ENCODE results near the gene SEPHS1.
"Not testable (repeated sequence)": the region's sequence is repeated elsewhere in the genome, so short reads cannot be mapped to it uniquely, and the experiment has no call there.

Gene SEPHS1

DNA sequence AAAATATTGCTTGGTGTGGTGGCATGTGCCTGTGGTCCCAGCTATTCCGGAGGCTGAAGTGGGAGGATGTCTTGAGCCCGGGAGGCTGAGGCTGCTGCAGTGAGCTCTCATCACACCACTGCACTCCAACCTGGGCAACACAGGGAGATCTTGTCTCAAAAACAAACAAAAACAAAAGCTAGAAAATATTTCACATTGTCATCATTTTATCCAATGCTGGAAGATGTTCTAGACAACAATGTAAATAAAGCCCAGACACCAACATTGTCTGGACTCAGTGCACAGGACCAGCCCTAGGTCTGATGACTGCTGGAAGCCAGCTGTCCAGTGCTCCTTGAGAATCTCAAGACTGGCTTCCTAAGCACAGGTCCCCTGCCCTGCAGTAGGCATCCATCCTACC, 13.5 kb downstream of the SEPHS1 start:
- no peak for DNase-seq (ENCODE audit: extremely low spot score)
- CTCF ChIA-PET = no interaction called here
- POLR2A ChIA-PET = no interaction called here
- TF ChIP-seq SP1 (IDR thresholded peaks at IDR 0.05) = no peak
- no peak for TF ChIP-seq HDGF (IDR thresholded peaks at IDR 0.05; ENCODE audit: borderline replicate concordance)
- no peak for TF ChIP-seq LEF1 (IDR thresholded peaks at IDR 0.05; ENCODE audit: borderline replicate concordance)
- TF ChIP-seq FOXM1 (IDR thresholded peaks at IDR 0.05; ENCODE audit: borderline replicate concordance) = no peak
- no peak for TF ChIP-seq ELF4 (IDR thresholded peaks at IDR 0.05)
- no peak for TF ChIP-seq FOXK2 (IDR thresholded peaks at IDR 0.05)
- no peak for TF ChIP-seq TARDBP (IDR thresholded peaks at IDR 0.05)
- TF ChIP-seq ZNF384 (IDR thresholded peaks at IDR 0.05) = no peak
- TF ChIP-seq ARNT (IDR thresholded peaks at IDR 0.05) = no peak
- no peak for TF ChIP-seq CTBP1 (IDR thresholded peaks at IDR 0.05; ENCODE audit: borderline replicate concordance)
- no peak for TF ChIP-seq L3MBTL2 (conservative IDR thresholded peaks at IDR 0.05)
- no peak for TF ChIP-seq SUZ12 (IDR thresholded peaks at IDR 0.05)
- no peak for TF ChIP-seq FOXA1 (IDR thresholded peaks at IDR 0.05)
- no peak for TF ChIP-seq BHLHE40 (IDR thresholded peaks at IDR 0.05; ENCODE audit: borderline replicate concordance)
- TF ChIP-seq, protein P1, sequence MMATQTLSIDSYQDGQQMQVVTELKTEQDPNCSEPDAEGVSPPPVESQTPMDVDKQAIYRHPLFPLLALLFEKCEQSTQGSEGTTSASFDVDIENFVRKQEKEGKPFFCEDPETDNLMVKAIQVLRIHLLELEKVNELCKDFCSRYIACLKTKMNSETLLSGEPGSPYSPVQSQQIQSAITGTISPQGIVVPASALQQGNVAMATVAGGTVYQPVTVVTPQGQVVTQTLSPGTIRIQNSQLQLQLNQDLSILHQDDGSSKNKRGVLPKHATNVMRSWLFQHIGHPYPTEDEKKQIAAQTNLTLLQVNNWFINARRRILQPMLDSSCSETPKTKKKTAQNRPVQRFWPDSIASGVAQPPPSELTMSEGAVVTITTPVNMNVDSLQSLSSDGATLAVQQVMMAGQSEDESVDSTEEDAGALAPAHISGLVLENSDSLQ (IDR thresholded peaks at IDR 0.05) = no peak

DNA sequence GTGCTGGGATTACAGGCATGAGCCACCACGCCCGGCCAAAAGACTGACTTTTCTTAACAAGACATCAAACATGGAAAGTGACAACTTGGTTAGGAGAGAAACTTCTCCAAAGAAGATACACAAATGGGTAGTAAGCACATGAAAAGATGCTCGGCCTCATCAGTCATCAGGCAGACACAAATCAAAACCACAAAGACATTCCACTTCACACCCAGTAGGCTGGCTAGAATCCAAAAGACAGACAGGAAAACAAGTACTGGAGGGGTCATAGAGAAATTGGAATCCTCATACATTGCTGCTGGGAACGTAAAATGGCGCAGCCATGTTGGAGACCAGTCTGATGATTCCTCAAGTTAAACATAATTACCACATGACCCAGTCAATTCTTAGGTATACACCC, 16.4 kb downstream of the SEPHS1 start:
- ChIA-PET POLR2A (no interaction called here), CTCF (no interaction called here)
- DNase-seq (ENCODE audit: extremely low spot score) = no peak
- TF ChIP-seq ARNT (IDR thresholded peaks at IDR 0.05) (no peak), BHLHE40 (IDR thresholded peaks at IDR 0.05; ENCODE audit: borderline replicate concordance) (no peak), CTBP1 (IDR thresholded peaks at IDR 0.05; ENCODE audit: borderline replicate concordance) (no peak), TARDBP (IDR thresholded peaks at IDR 0.05) (no peak), ZNF384 (IDR thresholded peaks at IDR 0.05) (no peak), SP1 (IDR thresholded peaks at IDR 0.05) (no peak), FOXK2 (IDR thresholded peaks at IDR 0.05) (no peak), HDGF (IDR thresholded peaks at IDR 0.05; ENCODE audit: borderline replicate concordance) (no peak), ELF4 (IDR thresholded peaks at IDR 0.05) (no peak), L3MBTL2 (conservative IDR thresholded peaks at IDR 0.05) (no peak), NFRKB (IDR thresholded peaks at IDR 0.05) (no peak), FOXA1 (IDR thresholded peaks at IDR 0.05) (no peak), SUZ12 (IDR thresholded peaks at IDR 0.05) (no peak), LEF1 (IDR thresholded peaks at IDR 0.05; ENCODE audit: borderline replicate concordance) (no peak), FOXM1 (IDR thresholded peaks at IDR 0.05; ENCODE audit: borderline replicate concordance) (no peak)
- TF ChIP-seq, protein P1 (IDR thresholded peaks at IDR 0.05) = no peak

DNA sequence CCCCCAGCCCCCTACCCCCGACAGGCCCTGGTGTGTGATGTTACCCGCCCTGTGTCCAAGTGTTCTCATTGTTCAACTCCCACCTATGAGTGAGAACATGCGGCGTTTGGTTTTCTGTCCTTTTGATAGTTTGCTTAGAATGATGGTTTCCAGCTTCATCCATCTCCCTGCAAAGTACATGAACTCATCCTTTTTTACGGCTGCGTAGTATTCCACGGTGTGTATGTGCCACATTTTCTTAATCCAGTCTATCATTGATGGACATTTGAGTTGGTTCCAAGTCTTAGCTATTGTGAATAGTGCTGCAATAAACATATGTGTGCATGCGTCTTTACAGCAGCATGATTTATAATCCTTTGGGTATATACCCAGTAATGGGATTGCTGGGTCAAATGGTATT, 17.1 kb downstream of the SEPHS1 start:
- DNase-seq (ENCODE audit: extremely low spot score); CTCF ChIA-PET; POLR2A ChIA-PET: not testable (repeated sequence)

DNA sequence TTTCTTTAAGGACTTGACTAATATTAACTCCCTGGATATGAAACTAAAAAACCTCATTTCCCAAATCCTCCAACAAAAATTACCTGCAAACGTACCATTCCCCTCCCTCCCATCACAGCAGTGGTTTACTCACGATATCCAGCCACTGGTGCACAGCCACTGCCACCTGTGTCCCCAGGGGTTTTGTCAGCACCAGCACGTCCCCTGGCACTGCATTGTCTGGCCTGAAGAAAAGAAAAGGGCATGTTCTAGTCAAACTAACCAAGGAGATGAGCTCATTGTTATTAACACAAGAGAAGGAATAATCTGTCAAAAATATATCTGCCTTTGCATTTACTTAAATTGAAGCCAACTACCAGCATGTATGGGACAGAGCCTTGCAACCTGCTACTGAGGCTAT, 18.5 kb downstream of the SEPHS1 start:
- TF ChIP-seq CTBP1 (IDR thresholded peaks at IDR 0.05; ENCODE audit: borderline replicate concordance) (no peak), FOXM1 (IDR thresholded peaks at IDR 0.05; ENCODE audit: borderline replicate concordance) (no peak), ELF4 (IDR thresholded peaks at IDR 0.05) (no peak), HDGF (IDR thresholded peaks at IDR 0.05; ENCODE audit: borderline replicate concordance) (no peak), TARDBP (IDR thresholded peaks at IDR 0.05) (no peak), L3MBTL2 (conservative IDR thresholded peaks at IDR 0.05) (no peak)
- TF ChIP-seq, protein P1 (IDR thresholded peaks at IDR 0.05) = no peak
- ChIA-PET CTCF (no interaction called here), POLR2A (interaction anchor here (0.9 kb wide), 1 partner anchor 14 kb away, joined by 3 read pairs; no protein-coding TSS in a partner anchor)
- DNase-seq (ENCODE audit: extremely low spot score) = no peak

DNA sequence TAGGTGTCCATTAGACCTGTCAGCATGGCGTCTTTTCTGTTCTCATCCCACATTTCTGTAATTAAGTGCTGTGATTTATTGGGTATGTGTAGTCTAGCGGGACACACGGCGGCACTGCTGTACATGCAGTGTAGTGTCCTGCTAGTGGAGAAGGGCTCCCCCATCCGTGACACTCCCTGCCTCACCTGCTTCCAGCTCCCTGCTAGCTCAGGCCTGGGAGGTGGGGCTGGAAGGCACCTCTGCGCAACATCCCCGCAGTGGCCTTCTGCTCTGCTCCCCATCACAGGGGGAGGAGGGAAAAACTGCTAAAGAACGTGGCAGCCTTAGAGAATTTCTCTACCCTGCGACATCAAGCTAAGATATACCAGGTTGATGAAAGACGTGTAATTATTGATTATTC, 19.5 kb downstream of the SEPHS1 start:
- POLR2A ChIA-PET = interaction anchor here (0.9 to 1.1 kb wide), 2 partner anchors 15 to 20 kb away, joined by 3 read pairs; no protein-coding TSS in a partner anchor
- DNase-seq (ENCODE audit: extremely low spot score) = no peak
- TF ChIP-seq ARNT (IDR thresholded peaks at IDR 0.05) (no peak), SUZ12 (IDR thresholded peaks at IDR 0.05) (no peak), NFRKB (IDR thresholded peaks at IDR 0.05) (no peak), LEF1 (IDR thresholded peaks at IDR 0.05; ENCODE audit: borderline replicate concordance) (no peak), ELF4 (IDR thresholded peaks at IDR 0.05) (no peak), FOXK2 (IDR thresholded peaks at IDR 0.05) (no peak), CTBP1 (IDR thresholded peaks at IDR 0.05; ENCODE audit: borderline replicate concordance) (no peak)
- TF ChIP-seq, protein P1 (IDR thresholded peaks at IDR 0.05) = no peak
- CTCF ChIA-PET = no interaction called here

DNA sequence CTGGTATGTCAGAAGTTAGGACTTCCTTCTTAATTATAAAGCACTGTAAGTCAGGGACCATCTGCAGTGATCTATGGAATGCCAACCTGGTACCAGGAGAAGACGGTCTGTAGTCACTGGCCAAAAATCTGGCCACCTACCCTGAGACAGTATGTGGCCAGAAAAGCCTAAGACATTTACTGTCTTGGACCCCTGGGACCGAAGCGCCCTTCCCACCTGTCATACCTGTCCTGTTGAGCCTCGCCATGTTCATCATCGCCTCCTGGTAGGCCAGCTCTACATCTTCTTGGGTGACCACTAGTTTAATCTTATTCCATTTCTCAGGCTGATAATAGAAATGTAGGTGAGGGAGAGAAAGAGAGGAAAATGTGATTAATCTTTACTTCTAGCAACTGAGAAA, 20.0 kb downstream of the SEPHS1 start:
- no peak for DNase-seq (ENCODE audit: extremely low spot score)
- CTCF ChIA-PET = no interaction called here
- no peak for TF ChIP-seq LEF1 (IDR thresholded peaks at IDR 0.05; ENCODE audit: borderline replicate concordance)
- no peak for TF ChIP-seq ZNF384 (IDR thresholded peaks at IDR 0.05)
- TF ChIP-seq ARNT (IDR thresholded peaks at IDR 0.05) = no peak
- TF ChIP-seq FOXM1 (IDR thresholded peaks at IDR 0.05; ENCODE audit: borderline replicate concordance) = no peak
- POLR2A ChIA-PET = interaction anchor here (1.1 kb wide), 1 partner anchor 21 kb away, joined by 3 read pairs; no protein-coding TSS in a partner anchor
